K562 (cell line): ENCODE measurements around the gene ZNF516. TPM values are rescaled to one million over a fixed set of nuclear protein-coding genes. Genes with fewer than 3 reads are reported as not detected.

Source experiments
- ATAC-seq: fragments of 200-7000 bp; cut with Tn5 transposase; 3 replicates; pipeline ENCODE4 v1.9.1; 2020; ENCODE audit warnings: moderate library complexity
- BruUV-seq: library from RNA; stranded (reverse); fragments of 400-500 nt; replicated peaks from 2 replicates; lab custom pipeline; 2021; lab: Mats Ljungman, UMichigan
- CTCF ChIA-PET: fragments of 300-600 bp; formaldehyde crosslinking; extraction: SDS; loops from one replicate; lab custom pipeline; 2021; ENCODE audit warnings: low intra/inter-chr PET ratio; lab: Yijun Ruan, JAX
- POLR2A ChIA-PET: fragments of 300-600, 350-650 bp; sonication (Branson Sonifier 250); formaldehyde crosslinking; extraction: SDS; loops from one replicate; lab custom pipeline; 2021; ENCODE audit warnings: antibody characterized with exemption, inconsistent platforms; lab: Yijun Ruan, JAX
- DNase-seq, 4 experiments: peaks; one replicate each; pipeline versions ENCODE4 v3.0.0 to v3.0.0-alpha.2; 2011 to 2018; ENCODE audit warnings: low spot score in 3 of 4, mixed read lengths in 3 of 4; ENCODE audit errors: extremely low read depth in 1 of 4
- FAIRE-seq: peaks from 2 replicates; lab custom pipeline; 2011; peaks lifted over from hg19 to GRCh38; lab: Jason Lieb, UNC
- H2AFZ ChIP-seq: 2 replicates; pipeline ENCODE4 v1.6.0; 2011; ENCODE audit warnings: low read depth, low read length, control low read depth, inconsistent platforms
- H3K27ac ChIP-seq: fragments of 200-600 bp; 3 replicates; pipeline ENCODE4 v1.8.0; 2011; ENCODE audit warnings: low read depth, mild to moderate bottlenecking, control low read depth, inconsistent platforms, low read length, moderate library complexity, mixed read lengths; ENCODE audit errors: extremely low read depth
- H3K27me3 ChIP-seq, 2 experiments: fragments of 300-600 bp in 1 of 2; 2 replicates in 1 of 2; 3 replicates in 1 of 2; pipeline versions ENCODE4 v1.6.0 to v1.8.0; 2011; ENCODE audit warnings: inconsistent platforms in 2 of 2, low read length in 2 of 2, mild to moderate bottlenecking in 1 of 2, mixed read lengths in 1 of 2, moderate library complexity in 1 of 2; ENCODE audit not compliant: control insufficient read depth in 2 of 2, insufficient read depth in 2 of 2
- H3K36me3 ChIP-seq: fragments of 300-600 bp; 3 replicates; pipeline ENCODE4 v1.8.0; 2011; ENCODE audit warnings: mild to moderate bottlenecking, low read length, inconsistent platforms; ENCODE audit not compliant: control insufficient read depth, insufficient read depth
- H3K4me1 ChIP-seq, 2 experiments: fragments of 200-600 bp in 1 of 2; replicated peaks in 1 of 2; 2 replicates in 1 of 2; 3 replicates in 1 of 2; pipeline versions ENCODE4 v1.5.1 to v1.8.0; 2011; ENCODE audit warnings: inconsistent platforms in 2 of 2, low read length in 2 of 2, mild to moderate bottlenecking in 1 of 2, mixed read lengths in 1 of 2, moderate library complexity in 1 of 2; ENCODE audit not compliant: control insufficient read depth in 2 of 2, insufficient read depth in 2 of 2
- H3K4me2 ChIP-seq: 2 replicates; pipeline ENCODE4 v1.6.1; 2011; ENCODE audit warnings: low read length, control low read depth, inconsistent platforms, mixed read lengths; ENCODE audit not compliant: insufficient read depth
- H3K4me3 ChIP-seq: fragments of 200-600 bp; sonication (generic), shearing (Covaris generic); 2 replicates; pipeline ENCODE4 v1.5.1; 2016; ENCODE audit warnings: control low read depth, inconsistent platforms
- H3K79me2 ChIP-seq: fragments of 200-600 bp; 3 replicates; pipeline ENCODE4 v1.8.0; 2011; ENCODE audit warnings: low read length, inconsistent platforms; ENCODE audit not compliant: control insufficient read depth, insufficient read depth
- H3K9ac ChIP-seq, 2 experiments: 2 replicates each; pipeline versions ENCODE4 v1.6.0 to v1.6.1; 2011; ENCODE audit warnings: low read depth in 2 of 2, low read length in 2 of 2, control low read depth in 1 of 2, inconsistent platforms in 1 of 2, mild to moderate bottlenecking in 1 of 2, mixed read lengths in 1 of 2; ENCODE audit not compliant: insufficient read depth in 1 of 2
- H3K9me1 ChIP-seq: one replicate; pipeline ENCODE4 v1.6.0; 2011; ENCODE audit warnings: inconsistent platforms, mild to moderate bottlenecking, low read length, moderate library complexity; ENCODE audit not compliant: control insufficient read depth, insufficient read depth
- H3K9me3 ChIP-seq: replicated peaks from 2 replicates; pipeline ENCODE4 v1.5.1; 2011; ENCODE audit warnings: low read depth, low read length, inconsistent platforms; ENCODE audit not compliant: control insufficient read depth, insufficient read depth
- H4K20me1 ChIP-seq: replicated peaks from 2 replicates; pipeline ENCODE4 v1.6.1; 2011; ENCODE audit warnings: low read length, inconsistent platforms, mixed read lengths; ENCODE audit not compliant: control insufficient read depth, insufficient read depth
- COPS2 ChIP-seq: fragments of 450-650 bp; conservative IDR thresholded peaks from 2 replicates; pipeline ENCODE4 v1.6.1; 2016; ENCODE audit warnings: mild to moderate bottlenecking, moderate library complexity
- CSDE1 ChIP-seq, 2 experiments: fragments of 450-650 bp; IDR thresholded peaks; 2 replicates each; pipeline ENCODE4 v1.6.1; 2016; ENCODE audit warnings: mild to moderate bottlenecking in 1 of 2
- FOSL1 ChIP-seq: fragments of 200-800 bp; sonication (Bioruptor generic); conservative IDR thresholded peaks from 2 replicates; pipeline ENCODE4 v1.6.1; 2016; ENCODE audit warnings: missing genetic modification characterization, missing compliant biosample characterization
- KLF1 ChIP-seq: fragments of 450-650 bp; IDR thresholded peaks from 2 replicates; pipeline ENCODE4 v1.6.1; 2016; ENCODE audit warnings: missing genetic modification characterization, missing compliant biosample characterization
- RFX1 ChIP-seq: fragments of 450-650 bp; IDR thresholded peaks from 2 replicates; pipeline ENCODE4 v1.6.1; 2016; ENCODE audit warnings: mild to moderate bottlenecking, moderate library complexity
- SAFB ChIP-seq: fragments of 200-400 bp; formaldehyde crosslinking; IDR thresholded peaks from 2 replicates; pipeline ENCODE4 v1.6.1; 2017; ENCODE audit warnings: low read depth, low read length, borderline replicate concordance
- SMC3 ChIP-seq: conservative IDR thresholded peaks from 2 replicates; pipeline ENCODE4 v1.6.1; 2011; ENCODE audit warnings: low read depth, low read length, improper control_type of control experiment; ENCODE audit not compliant: insufficient read depth
- ZNF12 ChIP-seq: sonication (generic); formaldehyde crosslinking; IDR thresholded peaks from 2 replicates; pipeline ENCODE4 v1.4.0; 2020; ENCODE audit warnings: mild to moderate bottlenecking, missing genetic modification reagents
- ZNF324 ChIP-seq: fragments of 250-450 bp; sonication (Bioruptor Pico); IDR thresholded peaks from 2 replicates; pipeline ENCODE4 v1.4.0; 2020; ENCODE audit warnings: mild to moderate bottlenecking
- ZNF347 ChIP-seq: fragments of 450-650 bp; formaldehyde crosslinking; IDR thresholded peaks from 2 replicates; pipeline ENCODE4 v1.4.0; 2020; ENCODE audit warnings: low read depth, mild to moderate bottlenecking, moderate library complexity
- WGBS: fragments of 100-300 bp; shearing (Covaris generic); methylation state at CpG from one replicate; pipeline ENCODE4 v1.1.6; 2016; ENCODE audit warnings: low coverage, mixed read lengths; ENCODE audit not compliant: insufficient coverage; ENCODE audit errors: missing lambda C conversion rate; 5-methylcytosine and 5-hydroxymethylcytosine counted together
- in situ Hi-C: fragments of 300-500 bp; cut with MboI; formaldehyde crosslinking; loops from 4 replicates; pipeline ENCODE4 v1.15.0; 2018; ENCODE audit warnings: inconsistent platforms, mixed read lengths
- intact Hi-C: fragments of 100-400 bp; cut with micrococcal nuclease; formaldehyde crosslinking; loops from 2 replicates; pipeline ENCODE4 v1.14.2; 2022
- polyA plus RNA-seq, 8 experiments: library from polyadenylated mRNA; depleted of rRNA in 4 of 8; stranded (reverse) in 5 of 8; unstranded in 3 of 8; fragments of >200 nt; fragmentation: Nextera tagmentation in 2 of 8; fragmentation: Illumina TruSeq in 1 of 8; extraction: Ambion mirVana in 2 of 8; extraction: Trizol in 1 of 8; gene quantifications; 2 replicates each; pipeline versions ENCODE4 v1.2.1 to v1.2.3, GENCODE V29; 2011 to 2014; ENCODE audit warnings: inconsistent platforms in 1 of 8, missing spikeins in 1 of 8
- total RNA-seq, 7 experiments: library from RNA; depleted of rRNA in 6 of 7; stranded (reverse); fragments of >200 nt in 6 of 7; fragmentation: Illumina TruSeq in 2 of 7; extraction: Trizol in 2 of 7; gene quantifications; 2 replicates each; pipeline versions ENCODE4 v1.2.1 to v1.2.3, GENCODE V29; 2011 to 2021; ENCODE audit warnings: low replicate concordance in 1 of 7
- TF ChIP-seq, protein P1 (sequence below): sonication (generic); IDR thresholded peaks from 2 replicates; pipeline ENCODE4 v1.6.1; 2016

The ZNF516 gene
- total and polyA plus RNA-seq, 9 of the 15 experiments (the other 6 are each of a cell fraction or from before 2014, with no cell fraction given): 0.04 to 0.20 (median 0.08) TPM; not detected in 3

DNA sequence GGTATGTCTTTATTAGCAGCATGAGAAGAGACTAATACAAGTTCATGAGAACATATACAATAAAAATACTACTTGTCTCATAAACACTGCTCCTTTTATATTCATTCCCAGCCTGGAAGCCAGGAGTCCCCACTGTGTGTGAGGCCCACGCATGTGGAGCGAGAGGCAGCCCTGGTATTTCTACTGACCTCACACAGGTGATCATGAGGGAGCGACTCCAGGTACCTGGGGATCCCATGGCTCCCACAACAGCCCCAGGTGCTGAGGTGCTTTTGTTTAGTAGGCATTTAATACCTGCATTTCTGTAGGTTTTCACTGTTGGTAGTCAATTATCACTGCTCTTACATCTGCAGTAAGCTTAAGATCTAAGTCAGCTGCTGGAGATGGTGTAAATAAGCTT, 75.2 kb downstream of the ZNF516 start:
- Histone ChIP-seq H3K4me3 (no peak overlapping the region), H3K79me2 (no peaks in the 10 kb centered on the region), H3K9me1 (no peaks in the 10 kb centered on the region), H3K27ac (no peak overlapping the region), H3K27me3 (peaks cover 3 to 19% of the 10 kb centered on the region in 2 experiments; a peak in 3 of 5 replicates), H3K4me2 (no peak overlapping the region), H3K9me3 (no peaks in the 10 kb centered on the region), H3K4me1 (no peaks in the 10 kb centered on the region), H3K9ac (no peak overlapping the region), H4K20me1 (no peaks in the 10 kb centered on the region), H3K36me3 (no peaks in the 10 kb centered on the region), H2AFZ (no peak overlapping the region)
- DNase-seq: no peak
- CTCF ChIA-PET: no interaction called here
- 4% methylated on average over 3 of the region's 3 CpGs for WGBS
- in situ Hi-C loops (no loop called here), intact Hi-C loops (no loop called here)
- BruUV-seq: no TSS peak
- no peak for ATAC-seq
- POLR2A ChIA-PET: interaction anchor here (0.9 kb wide), 1 partner anchor 11 kb away, joined by 3 read pairs; no protein-coding TSS in a partner anchor
- no peak for FAIRE-seq
- no peak for TF ChIP-seq RFX1
- TF ChIP-seq ZNF12 (CRISPR knock-in tag): no peak
- TF ChIP-seq KLF1 (tag): no peak
- no peak for TF ChIP-seq ZNF347 (CRISPR knock-in tag)
- no peak for TF ChIP-seq ZNF324 (CRISPR knock-in tag)
- TF ChIP-seq SMC3: no peak
- no peak for TF ChIP-seq COPS2
- no peak for TF ChIP-seq CSDE1 (IDR thresholded peaks at IDR 0.05)
- no peak for TF ChIP-seq FOSL1 (tag)
- TF ChIP-seq SAFB: no peak
- TF ChIP-seq, protein P1, sequence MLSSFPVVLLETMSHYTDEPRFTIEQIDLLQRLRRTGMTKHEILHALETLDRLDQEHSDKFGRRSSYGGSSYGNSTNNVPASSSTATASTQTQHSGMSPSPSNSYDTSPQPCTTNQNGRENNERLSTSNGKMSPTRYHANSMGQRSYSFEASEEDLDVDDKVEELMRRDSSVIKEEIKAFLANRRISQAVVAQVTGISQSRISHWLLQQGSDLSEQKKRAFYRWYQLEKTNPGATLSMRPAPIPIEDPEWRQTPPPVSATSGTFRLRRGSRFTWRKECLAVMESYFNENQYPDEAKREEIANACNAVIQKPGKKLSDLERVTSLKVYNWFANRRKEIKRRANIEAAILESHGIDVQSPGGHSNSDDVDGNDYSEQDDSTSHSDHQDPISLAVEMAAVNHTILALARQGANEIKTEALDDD: no peak
